GM19351 (cell line): ENCODE measurements around the gene CTTN.
"Not testable (repeated sequence)": the region's sequence is repeated elsewhere in the genome, so short reads cannot be mapped to it uniquely, and the experiment has no call there.

Experiments used
- ATAC-seq: cut with Tn5 transposase; IDR thresholded peaks from one replicate; pipeline ENCODE4 v1.9.1; 2021; ENCODE audit warnings: mild to moderate bottlenecking, moderate library complexity; ENCODE audit not compliant: unreplicated experiment

Gene CTTN

DNA sequence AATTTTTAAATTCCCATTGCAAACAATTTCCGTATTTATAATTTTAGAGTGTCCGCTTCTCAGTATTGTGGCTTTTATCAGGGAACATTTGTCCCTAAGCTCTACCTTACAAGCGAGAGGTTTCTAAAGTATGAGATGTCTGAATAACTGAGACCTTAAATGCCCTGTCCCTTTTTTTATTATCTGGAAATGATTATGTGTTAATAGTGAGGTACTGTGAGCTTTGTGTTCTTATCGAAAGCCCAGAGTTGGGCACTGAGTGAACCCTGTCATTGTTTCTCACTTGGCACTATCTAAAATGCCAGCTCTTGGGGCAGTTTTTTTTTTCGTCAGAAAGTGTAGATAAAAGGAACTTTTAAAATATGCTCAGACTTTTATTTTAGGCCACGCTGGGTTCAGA is 9.5 kb downstream of the CTTN start:
- ATAC-seq: no peak

- not testable (repeated sequence) for ATAC-seq
These were observed 10.0 kb downstream of the CTTN start for GRCh38 chr11:70408326-70408725.

- ATAC-seq: no peak
These were observed 11.1 kb downstream of the CTTN start for GRCh38 chr11:70409437-70409836.

- ATAC-seq: no peak
These were observed 11.5 kb downstream of the CTTN start for GRCh38 chr11:70409871-70410270.

- ATAC-seq: no peak
These were observed 12.2 kb downstream of the CTTN start for GRCh38 chr11:70410276-70411205.

DNA sequence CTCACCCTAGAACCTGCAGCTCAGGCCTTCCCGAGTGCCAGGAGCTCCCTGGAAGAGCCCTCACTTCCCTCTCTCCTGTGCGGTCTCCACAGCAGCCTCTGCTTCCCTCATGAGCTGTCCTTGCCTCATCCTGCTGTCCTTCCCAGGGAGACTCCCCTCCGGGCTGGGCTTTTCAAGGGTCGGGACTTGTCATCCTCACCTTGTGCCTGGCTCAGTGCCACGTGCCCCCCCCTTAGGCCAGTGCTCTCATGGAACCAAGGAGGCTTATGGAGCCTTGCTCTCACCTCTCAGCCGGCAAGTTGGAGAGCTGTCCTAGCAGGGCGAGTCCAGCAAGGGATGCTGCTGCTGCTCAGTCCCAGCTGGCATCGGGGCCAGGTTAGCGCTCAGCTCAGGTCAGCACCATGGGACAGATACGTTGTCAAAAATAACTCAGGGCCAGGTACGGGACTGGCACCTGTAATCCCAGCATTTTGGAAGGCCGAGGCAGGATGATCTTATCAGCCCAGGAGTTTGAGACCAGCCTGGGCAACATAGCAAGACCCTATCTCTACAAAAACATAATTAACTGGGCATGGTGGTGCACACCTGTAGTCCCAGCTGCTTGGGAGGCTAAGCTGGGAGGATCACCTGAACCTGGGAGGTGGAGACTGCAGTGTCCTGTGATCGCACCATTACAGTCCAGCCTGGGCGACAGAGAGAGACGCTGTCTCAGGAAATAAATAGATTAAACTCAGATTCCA is 13.6 kb downstream of the CTTN start:
- no peak for ATAC-seq

DNA sequence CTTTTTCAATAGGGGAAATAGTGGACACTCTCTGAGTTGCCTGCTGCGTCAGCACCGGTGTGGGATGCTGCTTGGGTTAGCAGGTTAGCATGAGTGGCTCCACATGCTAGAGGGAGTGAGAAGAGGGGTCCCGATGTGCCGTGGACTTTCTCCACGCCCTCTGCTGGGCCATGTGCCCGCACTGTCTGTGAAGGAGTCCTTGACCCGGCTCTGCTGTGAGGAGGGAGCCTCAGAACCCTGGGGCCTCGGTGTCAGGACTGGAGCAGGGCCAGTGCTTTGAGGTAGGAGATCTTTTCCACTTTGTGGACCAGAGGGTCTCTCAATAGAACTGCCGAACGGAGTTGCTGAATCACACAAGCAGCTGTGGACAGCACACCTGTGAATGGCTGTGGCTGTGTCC is 14.8 kb downstream of the CTTN start:
- no peak for ATAC-seq

- ATAC-seq: no peak
These were observed 16.2 kb downstream of the CTTN start for GRCh38 chr11:70414341-70415100.

DNA sequence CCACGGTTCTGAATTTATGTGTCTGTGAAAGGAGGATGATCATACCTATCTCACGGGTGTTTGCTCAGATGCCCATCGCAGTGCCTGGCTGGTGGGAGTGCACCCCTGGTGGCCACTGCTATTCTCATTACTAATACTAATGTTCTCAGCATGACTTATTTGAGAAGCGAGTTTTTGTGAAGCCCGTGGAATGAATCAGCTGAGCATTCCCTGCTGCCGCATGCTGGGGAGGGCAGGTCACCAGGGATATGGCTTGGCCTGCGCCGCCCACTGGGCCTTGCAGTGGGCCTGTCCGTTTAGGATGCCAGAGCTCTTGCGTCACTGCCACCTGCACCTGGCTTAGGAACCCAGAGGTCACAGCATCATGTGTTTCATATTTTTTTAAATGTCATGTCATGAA is 16.9 kb downstream of the CTTN start:
- no peak for ATAC-seq

DNA sequence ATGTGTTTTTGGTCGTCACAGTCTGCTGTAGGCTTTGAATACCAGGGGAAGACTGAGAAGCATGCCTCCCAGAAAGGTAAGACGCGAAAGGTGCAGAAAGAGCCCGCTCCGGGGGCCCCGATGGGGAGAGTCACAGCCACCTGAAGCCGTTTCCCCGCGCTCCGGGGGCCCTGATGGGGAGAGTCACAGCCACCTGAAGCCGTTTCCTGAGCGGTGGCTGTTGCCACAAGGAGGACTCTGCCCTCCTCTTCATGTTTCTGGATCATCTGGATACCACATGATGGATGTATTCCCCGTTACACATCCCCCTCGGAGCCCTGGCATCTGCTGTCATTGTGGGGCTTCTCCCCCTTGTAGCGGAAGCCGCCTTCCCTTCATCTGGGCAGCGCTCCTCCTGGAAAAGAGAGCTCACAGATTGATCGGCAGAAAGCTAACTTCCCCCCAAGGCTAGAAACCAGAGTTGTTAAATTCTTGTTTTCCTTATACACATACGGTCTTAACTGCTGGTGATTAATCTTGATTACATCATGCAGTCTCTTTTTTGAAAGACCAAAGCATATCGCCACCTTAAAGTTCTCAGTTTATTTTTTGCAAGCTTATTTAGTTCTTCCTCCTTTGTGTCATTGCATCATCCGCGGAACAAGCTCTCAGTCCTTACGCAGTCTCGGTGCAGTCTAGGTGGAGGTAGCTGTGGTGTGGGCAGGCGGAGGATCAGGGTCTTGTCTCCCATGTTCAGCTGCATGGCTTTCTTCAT is 17.5 kb downstream of the CTTN start:
- ATAC-seq: no peak

GRCh38 chr11:70416881-70417280 is 18.6 kb downstream of the CTTN start:
- no peak for ATAC-seq

DNA sequence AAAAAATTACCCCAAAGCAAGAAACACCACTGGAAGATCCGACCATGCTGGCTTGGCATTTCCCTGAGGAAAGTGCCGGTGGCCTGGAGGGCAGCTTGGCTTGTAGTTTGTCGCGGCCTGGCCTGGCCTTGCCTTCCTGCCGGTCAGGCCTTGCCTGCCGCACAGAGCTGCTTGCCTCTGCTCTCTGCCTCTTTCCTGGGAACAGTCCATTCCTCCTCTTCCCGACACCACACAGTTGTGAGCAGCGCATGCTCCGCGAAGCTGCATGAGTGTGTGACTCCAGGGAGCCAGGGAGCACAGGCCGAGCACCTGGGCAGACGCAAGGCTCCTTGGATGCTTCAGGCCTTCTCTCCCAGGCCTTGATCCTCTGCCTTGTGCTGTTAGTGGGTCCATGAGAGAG is 19.8 kb downstream of the CTTN start:
- no peak for ATAC-seq

- no peak for ATAC-seq
These were observed 21.1 kb downstream of the CTTN start for GRCh38 chr11:70419307-70420007.

- no peak for ATAC-seq
These were observed 21.7 kb downstream of the CTTN start for GRCh38 chr11:70420008-70420464.

DNA sequence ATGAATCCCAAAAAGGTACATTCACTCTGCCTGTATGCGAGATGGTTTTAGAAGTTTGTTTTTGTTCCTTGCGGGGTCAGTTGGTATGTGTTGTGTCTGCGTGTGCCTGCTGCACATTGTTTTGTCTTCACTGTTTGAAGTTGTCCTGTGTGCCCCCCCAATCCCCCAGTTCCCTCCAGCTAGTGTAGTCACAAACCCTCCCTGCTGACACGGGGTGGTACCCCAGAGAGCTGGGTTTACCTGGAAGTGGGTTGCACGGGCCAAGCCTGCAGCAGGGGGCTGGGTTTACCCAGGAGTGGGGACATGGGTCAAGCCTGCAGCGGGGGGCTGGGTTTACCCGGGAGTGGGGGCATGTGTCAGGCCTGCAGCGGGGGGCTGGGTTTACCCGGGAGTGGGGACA is 22.2 kb downstream of the CTTN start:
- ATAC-seq: no peak

DNA sequence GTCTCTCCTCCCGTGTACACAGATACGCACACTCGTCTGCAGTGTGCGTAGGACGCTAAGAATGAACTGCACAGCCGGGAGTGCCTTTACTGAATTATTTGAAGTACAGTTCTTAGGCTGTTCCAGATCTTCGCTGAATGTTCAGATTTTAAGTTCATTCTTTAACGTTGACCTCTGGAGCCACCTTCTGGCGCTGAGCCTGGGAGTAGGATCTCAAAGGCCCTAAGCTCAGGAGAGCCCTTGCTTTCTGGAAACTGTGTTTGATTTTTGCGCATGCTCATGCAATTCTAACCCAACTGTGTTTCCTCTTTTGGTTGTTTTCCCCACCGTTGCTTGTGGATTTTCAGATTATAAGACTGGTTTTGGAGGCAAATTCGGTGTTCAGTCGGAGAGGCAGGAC is 22.8 kb downstream of the CTTN start:
- no peak for ATAC-seq

DNA sequence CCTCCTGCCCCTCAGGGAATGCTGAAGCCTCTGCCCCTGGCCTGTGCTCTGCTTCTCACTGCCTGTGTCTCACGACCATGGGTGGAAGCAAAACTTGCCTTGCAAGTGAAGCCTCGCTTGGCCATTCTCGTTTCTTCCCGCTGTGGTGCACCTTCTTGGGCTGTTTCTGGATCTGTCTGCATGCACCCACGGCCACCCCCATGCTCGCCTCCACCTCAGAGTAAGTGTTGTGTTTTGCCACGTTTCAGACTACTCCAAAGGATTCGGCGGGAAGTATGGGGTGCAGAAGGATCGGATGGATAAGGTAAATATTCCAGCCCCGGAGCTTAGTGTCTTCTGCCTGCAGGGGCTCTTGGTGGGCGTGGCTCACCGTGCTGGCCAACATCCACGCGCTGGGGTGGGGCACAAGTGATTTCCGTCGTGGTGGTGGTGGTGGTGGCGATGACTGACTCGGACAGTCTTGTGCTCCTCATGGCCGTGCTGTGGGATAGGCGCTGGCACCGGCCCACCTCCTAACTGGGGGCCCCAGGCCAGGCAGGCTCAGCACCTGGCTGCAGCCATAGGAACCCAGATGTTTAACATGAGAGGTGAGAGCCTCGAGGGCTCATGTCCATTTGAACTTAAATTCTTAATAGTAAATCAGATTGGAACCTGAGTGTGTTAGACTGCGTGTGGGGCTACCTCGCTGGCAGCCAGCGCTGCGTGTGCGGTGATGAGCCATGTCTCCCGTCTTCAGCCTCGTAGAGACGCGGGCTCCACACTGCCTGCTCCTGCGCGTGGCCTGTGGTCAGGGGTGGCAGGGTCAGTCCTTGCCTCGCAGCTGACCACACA is 24.6 kb downstream of the CTTN start:
- no peak for ATAC-seq

- ATAC-seq: peak; percentile 65
These were observed 25.5 kb downstream of the CTTN start for GRCh38 chr11:70423523-70424505.
